ENCODE data around the gene GPR34.

Gene GPR34

DNA sequence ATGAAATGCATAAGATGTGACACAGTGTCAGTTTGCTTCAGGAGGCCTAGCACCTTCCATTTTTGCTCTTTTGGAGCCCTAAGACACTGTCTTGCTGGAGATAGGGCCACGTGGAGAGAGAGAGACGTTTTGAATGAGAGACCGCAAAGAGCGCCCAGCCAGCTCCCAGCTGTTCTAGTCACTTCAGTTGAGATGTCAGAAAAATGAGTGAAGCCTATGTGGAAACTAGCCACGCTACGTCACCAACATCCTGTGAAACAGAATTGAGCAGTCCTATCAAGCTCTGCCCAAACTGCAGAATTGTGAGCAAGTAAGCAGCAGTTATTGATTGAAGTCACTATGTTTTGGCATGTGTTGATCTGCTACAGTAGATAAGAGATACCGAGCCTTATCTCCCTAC lies 48.3 kb downstream of the GPR34 start:
- no peak for DNase-seq (ENCODE audit: low read depth)

DNA sequence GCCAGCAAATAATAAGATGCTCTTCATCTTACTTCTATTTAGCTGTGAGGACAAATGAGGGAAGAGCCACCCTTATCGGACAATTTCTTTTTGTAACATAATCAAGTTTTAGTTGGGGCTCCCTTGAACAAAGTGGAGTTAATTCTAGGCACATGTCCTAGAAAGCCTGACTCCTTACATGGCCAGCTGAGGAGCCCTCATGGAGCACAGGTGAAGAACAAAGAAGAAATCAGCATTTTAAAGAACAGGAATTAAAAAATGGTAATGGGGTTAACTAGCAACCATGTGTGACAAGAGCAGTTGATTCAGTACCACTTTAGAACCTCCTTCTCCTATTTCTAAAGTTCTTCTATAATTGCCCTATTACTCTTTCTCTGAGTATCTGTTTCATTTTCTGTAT lies 51.1 kb downstream of the GPR34 start:
- no peak for DNase-seq (ENCODE audit: low read depth)

All from activated T-helper 1 cell treated with Interleukin-2 at 50 U/mL for 16 hours (primary cell).